ENCODE measurements around the gene SORT1. TPM values are rescaled to one million over a fixed set of nuclear protein-coding genes. Genes with fewer than 3 reads are reported as not detected.
A peak's percentile ranks its signal among the peaks of the same experiment; 100 is the strongest.

The SORT1 gene
- total RNA-seq, 4 donors from 2014 or later = 92.6 to 136 (median 134) TPM

DNA sequence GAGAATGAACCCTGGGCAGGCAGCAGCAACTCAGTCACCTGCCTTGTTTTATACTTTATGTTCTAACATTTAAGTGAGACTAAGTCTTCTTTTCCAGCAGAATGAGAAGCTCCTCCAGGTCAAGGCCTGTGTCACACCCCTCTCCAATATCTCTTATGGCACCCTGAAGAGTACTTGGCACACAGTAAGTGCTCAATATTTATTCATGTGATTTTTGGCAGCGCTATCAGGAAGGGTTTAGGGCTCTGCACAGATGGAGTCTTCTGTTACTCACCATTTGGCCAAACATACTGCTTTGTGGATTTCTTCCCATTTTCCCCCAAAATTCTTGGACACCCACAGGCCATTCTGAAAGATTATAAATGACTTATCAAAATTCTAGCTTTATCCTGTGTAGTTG lies 47.1 kb downstream of the SORT1 start:
- Histone ChIP-seq H3K36me3 (peaks cover 59 to 99% (median 91%) of the 10 kb centered on the region in 4 donors), H3K27me3 (no peaks in the 10 kb centered on the region), H3K9me3 (no peaks in the 10 kb centered on the region), H3K4me1 (no peaks in the 10 kb centered on the region), H3K27ac (replicated peaks in 1 of 4) (no peak overlapping the region), H3K4me3 (no peak overlapping the region)
- 80% methylated on average over 1 of the region's 1 CpG for WGBS
- TF ChIP-seq, protein P1, sequence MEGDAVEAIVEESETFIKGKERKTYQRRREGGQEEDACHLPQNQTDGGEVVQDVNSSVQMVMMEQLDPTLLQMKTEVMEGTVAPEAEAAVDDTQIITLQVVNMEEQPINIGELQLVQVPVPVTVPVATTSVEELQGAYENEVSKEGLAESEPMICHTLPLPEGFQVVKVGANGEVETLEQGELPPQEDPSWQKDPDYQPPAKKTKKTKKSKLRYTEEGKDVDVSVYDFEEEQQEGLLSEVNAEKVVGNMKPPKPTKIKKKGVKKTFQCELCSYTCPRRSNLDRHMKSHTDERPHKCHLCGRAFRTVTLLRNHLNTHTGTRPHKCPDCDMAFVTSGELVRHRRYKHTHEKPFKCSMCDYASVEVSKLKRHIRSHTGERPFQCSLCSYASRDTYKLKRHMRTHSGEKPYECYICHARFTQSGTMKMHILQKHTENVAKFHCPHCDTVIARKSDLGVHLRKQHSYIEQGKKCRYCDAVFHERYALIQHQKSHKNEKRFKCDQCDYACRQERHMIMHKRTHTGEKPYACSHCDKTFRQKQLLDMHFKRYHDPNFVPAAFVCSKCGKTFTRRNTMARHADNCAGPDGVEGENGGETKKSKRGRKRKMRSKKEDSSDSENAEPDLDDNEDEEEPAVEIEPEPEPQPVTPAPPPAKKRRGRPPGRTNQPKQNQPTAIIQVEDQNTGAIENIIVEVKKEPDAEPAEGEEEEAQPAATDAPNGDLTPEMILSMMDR (IDR thresholded peaks at IDR 0.05) = no peak
- intact Hi-C loops (cut with DNase I) = loop anchor here (5.0 kb wide), 1 partner anchor 52 kb away; no protein-coding TSS in a partner anchor
- no peak for DNase-seq (ENCODE audit: extremely low spot score)

DNA sequence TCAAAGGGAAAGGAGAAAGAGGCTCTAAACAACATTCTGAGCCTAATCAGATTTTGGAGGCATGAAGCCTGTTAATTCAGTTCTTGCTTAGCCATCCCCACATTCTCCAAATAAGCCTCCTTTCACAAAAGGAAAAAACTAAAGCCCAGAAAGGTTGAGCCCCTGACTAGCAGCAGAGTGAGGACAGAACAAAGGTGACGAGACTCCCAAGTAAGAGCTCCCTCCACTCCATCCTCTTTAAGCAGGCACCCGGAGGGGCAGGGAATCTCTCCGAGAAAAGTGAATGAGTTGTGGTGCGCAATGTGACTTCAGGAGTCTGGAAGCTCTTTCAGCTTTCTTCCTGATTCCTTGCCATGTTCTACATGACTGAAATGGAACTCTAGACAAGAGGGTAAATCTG lies 47.5 kb downstream of the SORT1 start:
- H3K9me3 ChIP-seq = no peaks in the 10 kb centered on the region
- DNase-seq (ENCODE audit: extremely low spot score) = no peak
- intact Hi-C loops (cut with DNase I) = loop anchor here (5.0 kb wide), 1 partner anchor 52 kb away; no protein-coding TSS in a partner anchor
- peaks cover 64 to 99% (median 94%) of the 10 kb centered on the region in 4 donors for H3K36me3 ChIP-seq
- H3K4me3 ChIP-seq = no peak overlapping the region
- H3K27me3 ChIP-seq = no peaks in the 10 kb centered on the region
- no peak overlapping the region for H3K27ac ChIP-seq (replicated peaks in 1 of 4)
- WGBS = 93% methylated on average over 4 of the region's 4 CpGs
- H3K4me1 ChIP-seq = no peaks in the 10 kb centered on the region
- no peak for TF ChIP-seq POLR2A (IDR thresholded peaks at IDR 0.05; ENCODE audit: low read depth)
- no peak for TF ChIP-seq POLR2AphosphoS5 (IDR thresholded peaks at IDR 0.05)
- TF ChIP-seq, protein P1 (IDR thresholded peaks at IDR 0.05) = no peak
- TF ChIP-seq EP300 (IDR thresholded peaks at IDR 0.05) = no peak

DNA sequence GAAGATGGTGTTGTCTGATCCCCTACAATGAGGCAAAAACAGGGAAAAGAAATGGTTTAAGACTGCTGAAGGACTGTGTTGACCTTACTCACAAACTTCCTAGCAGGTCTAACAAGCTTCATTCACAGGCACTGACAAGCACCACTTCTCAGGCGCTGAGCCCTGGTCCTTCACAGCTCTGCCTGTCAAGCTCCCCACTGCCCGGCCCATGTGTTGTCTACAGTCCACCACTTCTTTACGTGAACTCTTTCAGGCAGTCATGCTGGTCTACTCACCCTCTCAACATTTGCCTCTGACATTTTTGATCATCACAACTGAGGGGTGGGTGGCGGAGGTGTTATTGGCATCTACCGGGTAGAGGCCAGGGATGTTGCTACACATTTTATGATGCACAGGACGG lies 50.2 kb downstream of the SORT1 start:
- no peak for TF ChIP-seq POLR2AphosphoS5 (IDR thresholded peaks at IDR 0.05)
- no peak for TF ChIP-seq EP300 (IDR thresholded peaks at IDR 0.05)
- TF ChIP-seq, protein P1 (IDR thresholded peaks at IDR 0.05) = no peak
- no peak for TF ChIP-seq POLR2A (IDR thresholded peaks at IDR 0.05; ENCODE audit: low read depth)
- Histone ChIP-seq H3K27ac (replicated peaks in 1 of 4) (no peak overlapping the region), H3K9me3 (no peaks in the 10 kb centered on the region), H3K4me3 (no peak overlapping the region), H3K36me3 (peaks cover 54 to 100% (median 95%) of the 10 kb centered on the region in 4 donors), H3K4me1 (peaks cover 0 to 4% (median 0%) of the 10 kb centered on the region in 4 donors), H3K27me3 (no peaks in the 10 kb centered on the region)
- 93% methylated on average over 6 of the region's 6 CpGs for WGBS
- intact Hi-C loops (cut with DNase I) = no loop called here
- peak; percentile 70 for DNase-seq (ENCODE audit: extremely low spot score)

DNA sequence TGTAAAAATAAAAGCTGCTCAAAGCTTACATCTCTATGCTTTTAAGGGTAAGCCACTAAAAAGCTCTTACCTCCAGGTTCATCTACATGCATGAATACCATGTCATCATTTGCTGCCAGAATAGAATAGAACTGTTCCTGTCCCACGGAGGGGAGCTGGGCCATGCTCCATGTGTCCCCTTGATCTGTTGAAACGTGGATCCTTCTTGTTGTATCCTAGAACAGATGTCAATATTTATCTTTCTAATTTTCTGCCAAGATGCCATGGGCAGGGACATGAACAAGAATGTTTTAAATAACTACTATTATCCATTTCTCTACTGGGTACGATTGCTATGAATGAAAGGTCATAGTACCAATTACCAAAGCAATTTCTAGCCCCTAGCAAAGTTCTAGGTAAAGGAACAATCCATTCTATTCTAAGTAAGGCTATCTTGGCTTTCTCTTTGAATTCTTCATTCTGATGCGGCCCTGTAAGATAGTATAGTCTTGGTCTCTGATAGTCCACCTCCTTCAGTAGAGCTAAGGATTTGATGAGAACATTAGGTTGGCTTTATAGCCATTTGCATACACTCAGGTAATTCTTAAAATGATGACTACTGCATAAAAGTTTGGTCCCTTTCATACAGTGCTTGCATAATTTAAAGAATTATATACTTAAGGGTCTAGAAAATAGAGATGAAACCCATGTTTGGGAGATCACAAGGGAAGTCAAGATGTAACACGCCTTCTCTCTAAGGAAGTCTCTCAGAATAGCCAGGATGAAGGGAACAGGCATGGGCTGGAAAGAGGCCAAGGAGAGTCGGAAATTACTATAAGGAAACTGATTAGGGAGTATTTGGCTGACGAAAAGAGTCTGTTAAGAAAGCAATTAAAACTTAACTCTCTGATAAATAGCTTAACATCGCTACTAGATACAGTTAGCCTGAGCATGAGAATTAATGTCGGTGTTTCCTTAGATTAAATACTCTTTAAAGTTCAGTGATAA lies 55.5 kb downstream of the SORT1 start:
- TF ChIP-seq POLR2AphosphoS5 (IDR thresholded peaks at IDR 0.05) (no peak), POLR2A (IDR thresholded peaks at IDR 0.05; ENCODE audit: low read depth) (no peak), EP300 (IDR thresholded peaks at IDR 0.05) (no peak)
- TF ChIP-seq, protein P1 (IDR thresholded peaks at IDR 0.05) = no peak
- Histone ChIP-seq H3K9me3 (no peaks in the 10 kb centered on the region), H3K27me3 (no peaks in the 10 kb centered on the region), H3K4me1 (peaks cover 0 to 4% (median 0%) of the 10 kb centered on the region in 4 donors), H3K4me3 (no peak overlapping the region), H3K36me3 (peaks cover 67 to 100% (median 97%) of the 10 kb centered on the region in 4 donors), H3K27ac (replicated peaks in 1 of 4) (no peak overlapping the region)
- WGBS = 58% methylated on average over 9 of the region's 9 CpGs
- intact Hi-C loops (cut with DNase I) = no loop called here
- peak; percentile 68 for DNase-seq (ENCODE audit: extremely low spot score)
